ENCODE measurements around the gene CREB3L4.

DNA sequence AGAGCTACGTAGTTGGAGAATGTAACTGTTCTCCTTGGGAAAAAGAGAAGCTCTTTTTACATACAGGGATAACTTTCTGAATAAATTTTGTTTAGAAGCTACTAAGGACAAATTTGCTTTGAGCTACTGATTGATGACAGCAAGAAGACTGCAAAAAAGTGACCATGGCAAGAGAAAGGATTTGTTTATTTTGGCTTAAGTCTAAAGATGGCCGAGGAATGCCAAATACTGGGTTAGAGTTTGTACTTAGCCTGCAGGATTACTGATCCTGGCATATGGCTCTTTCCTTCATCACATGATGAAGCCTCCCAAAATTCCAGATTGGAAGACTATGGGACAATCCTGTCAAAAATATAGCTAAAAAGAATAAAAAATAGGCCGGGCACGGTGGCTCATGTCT lies 51.6 kb downstream of the CREB3L4 start:
- TF ChIP-seq POLR2A (IDR thresholded peaks at IDR 0.05), result no peak
- TF ChIP-seq, protein P1, sequence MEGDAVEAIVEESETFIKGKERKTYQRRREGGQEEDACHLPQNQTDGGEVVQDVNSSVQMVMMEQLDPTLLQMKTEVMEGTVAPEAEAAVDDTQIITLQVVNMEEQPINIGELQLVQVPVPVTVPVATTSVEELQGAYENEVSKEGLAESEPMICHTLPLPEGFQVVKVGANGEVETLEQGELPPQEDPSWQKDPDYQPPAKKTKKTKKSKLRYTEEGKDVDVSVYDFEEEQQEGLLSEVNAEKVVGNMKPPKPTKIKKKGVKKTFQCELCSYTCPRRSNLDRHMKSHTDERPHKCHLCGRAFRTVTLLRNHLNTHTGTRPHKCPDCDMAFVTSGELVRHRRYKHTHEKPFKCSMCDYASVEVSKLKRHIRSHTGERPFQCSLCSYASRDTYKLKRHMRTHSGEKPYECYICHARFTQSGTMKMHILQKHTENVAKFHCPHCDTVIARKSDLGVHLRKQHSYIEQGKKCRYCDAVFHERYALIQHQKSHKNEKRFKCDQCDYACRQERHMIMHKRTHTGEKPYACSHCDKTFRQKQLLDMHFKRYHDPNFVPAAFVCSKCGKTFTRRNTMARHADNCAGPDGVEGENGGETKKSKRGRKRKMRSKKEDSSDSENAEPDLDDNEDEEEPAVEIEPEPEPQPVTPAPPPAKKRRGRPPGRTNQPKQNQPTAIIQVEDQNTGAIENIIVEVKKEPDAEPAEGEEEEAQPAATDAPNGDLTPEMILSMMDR (IDR thresholded peaks at IDR 0.05), result no peak
